Activated CD4-positive, CD25-positive, alpha-beta regulatory T cell treated with anti-CD3 and anti-CD28 coated beads, Interleukin-2, amount 50 U/mL, for 24 hours (primary cell): ENCODE results near the gene RASIP1.

ENCODE experiments used
- ATAC-seq, 2 donors: fragments of 150-1000 bp; cut with Tn5 transposase; one replicate each; pipeline ENCODE4 v1.10.0; 2021; ENCODE audit warnings: mild to moderate bottlenecking in 1 of 2, moderate library complexity in 1 of 2

RASIP1 gene

DNA sequence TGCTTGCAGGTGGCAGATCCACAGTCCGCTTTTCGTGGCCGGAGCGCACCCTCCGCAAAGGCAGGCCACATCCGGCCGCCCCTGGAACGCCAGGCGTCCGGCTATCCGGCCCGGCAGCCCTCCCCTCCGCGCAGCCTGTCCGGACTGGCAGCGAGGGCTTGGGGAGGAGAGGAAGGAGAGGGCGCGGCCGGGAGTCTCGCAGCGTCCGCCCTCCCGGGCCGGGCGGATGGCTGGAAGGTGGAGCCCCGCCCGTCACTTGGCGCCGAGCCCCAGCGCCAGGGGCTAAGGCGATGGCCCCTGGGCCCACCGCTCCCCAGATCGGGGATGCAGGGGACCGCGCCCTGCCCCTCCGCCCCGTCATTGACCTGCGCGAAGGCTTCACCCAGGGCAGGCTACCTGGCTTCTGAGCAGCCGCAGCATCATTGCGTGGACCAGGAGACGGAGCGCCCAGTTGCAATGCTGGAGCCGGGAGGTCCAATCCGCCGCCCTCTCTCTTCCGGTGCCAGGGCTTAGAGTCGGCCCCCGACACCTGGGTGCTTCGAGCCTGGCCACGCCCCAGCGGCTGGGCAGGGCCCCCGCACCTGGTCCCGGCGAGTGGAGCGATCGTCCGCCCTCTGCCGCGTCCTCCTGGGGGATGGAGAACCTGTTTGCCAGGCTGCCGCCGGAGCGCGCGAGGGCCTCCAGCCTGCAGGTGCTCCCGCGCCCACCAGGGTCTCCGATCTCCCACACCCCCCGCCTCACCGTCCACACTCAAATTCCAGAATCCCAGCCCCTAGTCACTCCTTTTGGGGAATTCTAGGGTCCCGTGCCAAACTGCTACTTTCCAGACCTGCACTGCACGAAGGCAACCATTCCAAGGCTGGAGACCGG is 12.3 kb upstream of the RASIP1 start, which contains the start of gene FUT1:
Gene FUT1 (minus strand): TSS at position 146 of the 870 bp plus-strand sequence. CDS start 1,360 bp downstream, outside the sequence.
- peak; percentile 48 to 63 for ATAC-seq

DNA sequence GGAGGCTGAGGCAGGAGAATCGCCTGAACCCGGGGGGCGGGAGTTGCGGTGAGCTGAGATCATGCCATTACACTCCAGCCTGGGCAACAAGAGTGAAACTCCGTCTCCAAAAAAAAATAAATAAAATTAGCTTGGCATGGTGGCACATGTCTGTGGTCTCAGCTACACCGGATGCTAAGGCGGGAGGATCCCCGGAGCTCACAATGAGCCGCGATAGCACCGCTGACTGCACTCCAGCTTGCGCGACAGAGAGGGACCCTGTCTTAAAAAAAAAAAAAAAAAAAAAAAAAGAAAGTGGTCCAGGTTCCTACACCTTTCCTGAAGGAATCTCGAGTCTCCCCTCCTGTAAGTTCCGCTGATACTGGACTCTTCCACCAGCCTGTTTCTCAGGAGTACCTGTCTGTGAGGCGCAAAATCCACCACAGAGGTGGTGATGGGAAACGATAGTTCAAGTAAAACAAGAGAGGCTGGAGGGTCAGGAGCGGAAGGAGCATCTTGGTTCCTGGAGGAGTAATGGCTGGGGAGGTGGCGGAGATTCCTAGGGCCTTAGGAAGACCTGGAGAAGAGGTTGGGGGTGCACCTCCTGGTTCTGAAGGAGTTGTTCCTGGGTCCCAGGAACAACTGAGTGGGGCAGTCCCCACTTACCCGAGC is 11.6 kb upstream of the RASIP1 start:
- no peak for ATAC-seq

- ATAC-seq = no peak
Observed at GRCh38 chr19:48750771-48751504, 10.5 kb upstream of the RASIP1 start.

DNA sequence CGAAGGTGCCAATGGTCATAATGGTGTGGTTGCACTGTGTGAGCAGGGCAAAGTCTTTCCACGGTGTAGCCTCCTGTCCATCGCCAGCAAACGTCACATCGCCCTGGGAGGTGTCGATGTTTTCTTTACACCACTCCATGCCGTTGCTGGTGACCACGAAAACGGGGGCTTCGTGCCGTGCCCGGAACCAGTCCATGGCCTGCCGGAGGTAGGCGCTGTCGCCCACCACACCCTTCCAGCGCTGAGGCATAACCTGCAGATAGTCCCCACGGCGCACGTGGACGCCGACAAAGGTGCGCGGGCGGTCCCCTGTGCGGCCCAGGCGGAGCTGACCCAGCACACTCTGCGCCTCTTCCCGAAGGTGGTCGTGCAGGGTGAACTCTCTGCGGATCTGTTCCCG is 9.9 kb upstream of the RASIP1 start:
- ATAC-seq = no peak

GRCh38 chr19:48749571-48750198 is 9.3 kb upstream of the RASIP1 start:
- no peak for ATAC-seq

DNA sequence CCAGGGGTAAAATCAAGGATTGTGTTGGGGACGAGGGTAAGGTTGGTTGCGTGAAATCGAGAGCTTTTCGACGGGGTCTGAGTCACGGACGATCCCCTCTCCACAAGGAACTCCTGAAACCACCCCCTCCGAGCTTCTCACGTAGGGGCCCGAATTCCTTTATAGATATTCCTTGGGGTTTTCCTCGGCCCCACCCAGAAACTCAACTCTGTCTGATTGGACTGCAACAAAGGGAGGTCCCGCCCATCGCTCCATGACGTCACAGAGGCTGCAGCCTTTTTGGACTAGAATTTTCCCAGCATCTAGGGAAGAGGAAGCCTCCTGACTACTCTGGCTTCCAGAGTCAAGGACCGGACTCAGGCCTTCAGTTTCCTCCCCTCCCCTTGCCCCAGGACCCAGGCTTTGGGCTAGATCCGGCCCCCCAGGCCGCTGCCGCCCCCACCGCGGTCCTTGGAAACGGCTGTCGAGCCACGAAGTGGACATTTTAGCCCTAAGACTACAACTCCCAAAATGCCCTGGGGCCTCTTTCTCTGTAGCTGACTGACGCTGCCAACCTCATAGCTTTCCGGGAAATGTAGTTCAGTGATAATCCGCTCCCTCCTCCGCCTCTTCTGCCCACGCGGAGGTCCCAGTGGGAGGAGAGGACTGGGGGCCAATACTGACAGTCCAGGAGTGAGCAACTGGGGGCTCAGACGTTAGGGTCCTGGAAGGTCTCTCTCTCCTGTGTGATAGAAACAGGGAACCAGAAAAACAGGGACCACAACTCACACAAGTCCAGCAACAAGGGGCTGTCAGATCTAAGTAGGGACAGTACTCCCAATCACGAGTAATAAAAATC is 6.5 kb upstream of the RASIP1 start, which contains the start of gene IZUMO1:
Gene IZUMO1 (minus strand): TSS at position 172 of the 838 bp plus-strand sequence. CDS start 1,050 bp downstream, outside the sequence.
- peak; percentile 69 to 73 for ATAC-seq

- no peak for ATAC-seq
Observed at GRCh38 chr19:48746110-48746509, 5.7 kb upstream of the RASIP1 start.

GRCh38 chr19:48745208-48745995 is 5.0 kb upstream of the RASIP1 start:
- ATAC-seq = peak; percentile 73 to 78

DNA sequence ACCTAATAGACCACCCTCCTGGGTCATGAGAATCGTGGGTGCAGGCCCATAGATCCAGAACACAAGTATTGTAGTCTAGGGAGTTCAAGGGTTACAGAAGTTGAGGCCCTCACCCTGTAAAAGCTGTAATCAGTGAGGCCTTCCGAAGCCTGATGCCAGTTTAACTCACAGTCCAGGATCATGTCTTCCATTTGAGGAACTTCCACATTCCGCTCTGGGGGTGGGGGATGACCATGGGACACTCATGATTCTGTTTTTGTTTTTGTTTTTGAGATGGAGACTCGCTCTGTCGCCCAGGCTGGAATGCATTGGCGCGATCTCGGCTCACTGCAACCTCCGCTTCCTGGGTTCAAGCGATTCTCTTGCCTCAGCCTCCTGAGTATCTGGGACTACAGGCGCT is 1.7 kb upstream of the RASIP1 start:
- no peak for ATAC-seq

- ATAC-seq = no peak
Observed at GRCh38 chr19:48741129-48741999, 954 bp upstream of the RASIP1 start.

GRCh38 chr19:48739404-48740163 is 826 bp downstream of the RASIP1 start:
- ATAC-seq = no peak

DNA sequence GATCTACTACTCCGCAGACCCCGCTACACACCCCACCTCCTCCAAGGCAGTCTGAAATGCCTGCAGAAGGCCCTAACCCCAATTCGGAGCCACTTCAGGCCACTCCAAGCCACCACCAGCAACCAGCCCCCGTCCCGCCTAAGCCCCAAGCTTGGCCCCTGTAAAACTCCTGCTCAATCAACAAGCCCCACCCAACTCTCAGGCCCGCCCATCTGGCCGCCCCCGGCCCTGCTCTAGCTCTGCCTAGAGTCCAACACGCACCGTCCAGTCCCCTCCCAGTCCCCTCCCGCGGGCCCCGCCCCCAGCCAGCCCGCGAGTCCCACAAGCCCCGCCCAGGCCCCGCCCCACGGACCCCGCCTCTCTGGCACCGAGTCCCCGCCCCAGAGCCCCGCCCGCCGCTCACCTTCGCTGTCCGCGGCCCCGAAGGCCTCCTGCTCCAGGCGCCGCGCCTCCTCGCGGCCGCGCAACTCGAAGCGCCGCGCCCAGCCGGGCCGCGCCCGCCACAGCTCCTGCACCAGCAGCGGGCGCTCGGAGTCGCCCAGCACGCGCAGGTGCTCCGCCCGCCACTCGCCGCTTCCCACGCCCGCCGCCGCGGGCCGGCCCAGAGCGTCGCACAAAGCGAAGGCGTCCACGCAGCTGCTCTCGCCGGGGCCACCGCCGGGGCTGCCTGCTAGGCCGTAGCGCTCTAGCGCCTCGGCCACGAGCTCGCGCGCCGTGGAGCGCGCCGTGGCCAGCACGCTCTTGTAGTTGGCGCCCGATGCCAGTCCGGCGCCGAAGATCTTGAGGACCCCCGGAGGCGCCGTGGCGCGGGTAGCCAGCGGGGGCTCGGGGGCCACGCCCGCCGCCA is 1.6 kb downstream of the RASIP1 start:
- peak; percentile 93 to 94 for ATAC-seq

DNA sequence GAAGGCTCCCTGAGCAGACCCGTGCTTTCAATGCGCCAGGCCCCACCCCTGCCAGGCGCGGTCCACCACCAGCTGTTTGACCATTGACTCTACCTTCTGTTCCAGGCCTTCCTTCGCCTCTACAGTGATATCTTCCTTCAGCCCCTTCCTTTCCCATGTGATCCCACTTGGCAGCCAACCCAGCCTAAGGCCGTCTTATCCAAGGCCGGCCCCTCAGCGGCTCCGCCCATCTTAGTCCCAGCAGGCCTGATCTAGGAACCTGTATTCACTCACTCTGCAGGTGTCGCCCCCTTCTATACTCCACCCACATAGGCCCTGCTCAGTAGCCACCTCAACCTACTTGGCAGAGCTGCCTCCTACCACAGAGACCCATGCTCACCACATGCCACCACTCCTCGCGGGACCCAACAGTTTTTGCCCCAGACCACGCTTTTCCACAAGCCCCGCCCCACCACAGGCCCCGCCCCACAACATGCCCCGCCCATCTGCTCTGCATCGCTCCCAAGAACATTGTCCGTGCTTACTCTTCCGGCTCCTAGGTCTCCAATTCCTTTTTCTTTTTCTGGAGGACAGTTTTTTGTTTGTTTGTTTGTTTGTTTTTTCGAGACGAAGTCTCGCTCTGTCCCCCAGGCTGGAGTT is 2.9 kb downstream of the RASIP1 start:
- ATAC-seq = no peak

GRCh38 chr19:48735031-48735615 is 5.3 kb downstream of the RASIP1 start:
- ATAC-seq = no peak

DNA sequence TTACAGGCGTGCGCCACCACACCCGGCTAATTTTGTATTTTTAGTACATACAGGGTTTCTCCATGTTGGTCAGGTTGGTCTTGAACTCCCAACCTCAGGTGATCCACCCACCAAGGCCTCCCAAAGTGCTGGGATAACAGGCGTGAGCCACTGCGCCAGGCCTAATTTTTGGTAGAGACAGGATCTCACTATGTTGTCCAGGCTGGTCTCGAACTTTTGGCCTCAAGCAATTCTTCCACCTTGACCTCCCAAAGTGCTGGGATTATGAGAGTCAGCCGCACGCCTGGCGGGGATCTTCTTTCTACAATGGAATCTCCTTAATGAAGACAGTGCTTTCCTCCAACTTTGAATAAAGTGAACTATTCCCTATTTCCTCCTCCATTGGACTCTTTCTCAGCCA is 5.8 kb downstream of the RASIP1 start:
- ATAC-seq = no peak

DNA sequence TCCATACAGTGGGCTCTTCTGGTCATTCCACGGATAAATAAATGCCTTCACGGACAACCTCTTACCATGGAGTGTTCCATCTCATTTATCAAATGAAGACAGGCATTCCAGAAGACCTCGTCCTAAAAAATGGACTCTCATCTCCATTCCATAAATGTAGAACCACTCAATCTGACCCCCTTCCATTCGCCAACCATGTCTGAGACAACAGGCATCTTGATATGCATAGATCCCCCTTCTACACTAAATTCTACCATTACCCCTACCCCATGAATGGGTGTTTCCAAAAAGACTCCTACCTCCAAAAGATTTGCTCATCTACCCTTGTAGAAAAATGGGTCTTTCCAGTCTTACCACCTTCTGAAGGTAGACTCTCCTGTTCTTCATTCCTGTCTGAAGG is 9.0 kb downstream of the RASIP1 start:
- ATAC-seq = no peak
